Naive thymus-derived CD8-positive, alpha-beta T cell (primary cell): ENCODE results near the gene SUCLA2. TPM values are rescaled to one million over a fixed set of nuclear protein-coding genes. Genes with fewer than 3 reads are reported as not detected.
"Not testable (repeated sequence)": the region's sequence is repeated elsewhere in the genome, so short reads cannot be mapped to it uniquely, and the experiment has no call there.

ENCODE experiments used
- ATAC-seq, 2 donors: fragments of 150-1000 bp; cut with Tn5 transposase in 1 of 2; sonication (Bioruptor Pico), chemical (Tn5 transposase) in 1 of 2; 1 replicate in 1 of 2; 2 replicates in 1 of 2; pipeline ENCODE4 v1.10.0; 2021; ENCODE audit warnings: mild to moderate bottlenecking in 2 of 2, moderate library complexity in 2 of 2
- POLR2A ChIA-PET: fragments of 350-600 bp; sonication (Branson Sonifier 250); formaldehyde crosslinking; loops from one replicate; lab custom pipeline; 2021; ENCODE audit warnings: antibody characterized with exemption; lab: Charles Lee
- DNase-seq, 10 donors: peaks; one replicate each; pipeline versions ENCODE4 v3.0.0 to v3.0.0-alpha.2; 2020 to 2022
- H3K27ac Mint-ChIP-seq, 10 donors: one replicate each; pipeline ENCODE4 v1.8.0; 2020 to 2022; ENCODE audit warnings: mild to moderate bottlenecking in 10 of 10, mixed read lengths in 10 of 10, moderate library complexity in 4 of 10, inconsistent platforms in 1 of 10
- H3K27me3 Mint-ChIP-seq, 5 donors: one replicate each; pipeline ENCODE4 v1.8.0; 2021 to 2022; ENCODE audit warnings: mixed read lengths in 5 of 5
- H3K36me3 Mint-ChIP-seq, 3 donors: one replicate each; pipeline ENCODE4 v1.8.0; 2020 to 2022; ENCODE audit warnings: mixed read lengths in 3 of 3, mild to moderate bottlenecking in 2 of 3, inconsistent platforms in 1 of 3
- H3K4me1 Mint-ChIP-seq, 4 donors: one replicate each; pipeline ENCODE4 v1.8.0; 2021 to 2022; ENCODE audit warnings: mixed read lengths in 4 of 4
- H3K4me3 Mint-ChIP-seq, 10 donors: one replicate each; pipeline ENCODE4 v1.8.0; 2020 to 2022; ENCODE audit warnings: mild to moderate bottlenecking in 10 of 10, mixed read lengths in 10 of 10, moderate library complexity in 6 of 10, inconsistent platforms in 1 of 10
- H3K9me3 Mint-ChIP-seq, 9 donors: one replicate each; pipeline ENCODE4 v1.8.0; 2020 to 2022; ENCODE audit warnings: mixed read lengths in 9 of 9, mild to moderate bottlenecking in 3 of 9, inconsistent platforms in 1 of 9, moderate library complexity in 1 of 9
- polyA plus RNA-seq, 3 donors: library from polyadenylated mRNA; unstranded; fragments of 300-500 nt; fragmentation: Illumina TruSeq; gene quantifications; one replicate each; pipeline ENCODE4 v1.2.3, GENCODE V29; 2021
- total RNA-seq, 8 experiments: library from RNA in 2 of 8; stranded (reverse) in 2 of 8; gene quantifications; one replicate each; pipeline ENCODE4 v1.2.3 and lab custom pipeline; 2021 to 2026

Gene SUCLA2
- total and polyA plus RNA-seq, 5 experiments from 2014 or later, result 14.5 to 33.4 (median 31.8) TPM

- Mint-ChIP-seq H3K36me3 (peaks cover 5 to 86% (median 38%) of the 10 kb centered on the region in 3 donors), H3K9me3 (no peaks in the 10 kb centered on the region), H3K4me1 (peaks cover 3 to 16% (median 10%) of the 10 kb centered on the region in 4 donors), H3K27ac (no peak overlapping the region), H3K27me3 (no peaks in the 10 kb centered on the region), H3K4me3 (no peak overlapping the region)
- DNase-seq (no peak), ATAC-seq (no peak)
- POLR2A ChIA-PET, result no interaction called here
Observed at GRCh38 chr13:47990427-47990826, 10.6 kb downstream of the SUCLA2 start.

- Mint-ChIP-seq H3K36me3 (peaks cover 0 to 68% (median 59%) of the 10 kb centered on the region in 3 donors), H3K9me3 (peaks cover 0 to 1% (median 0%) of the 10 kb centered on the region in 9 donors), H3K27ac (no peak overlapping the region), H3K27me3 (no peaks in the 10 kb centered on the region), H3K4me3 (no peak overlapping the region), H3K4me1 (no peaks in the 10 kb centered on the region)
- ATAC-seq (no peak), DNase-seq (no peak)
- POLR2A ChIA-PET, result no interaction called here
Observed at GRCh38 chr13:47983070-47983469, 18.0 kb downstream of the SUCLA2 start.

- Mint-ChIP-seq H3K27ac (peak overlapping the region in 1 of 10 donors; percentile 11), H3K9me3 (peaks cover 0 to 21% (median 4%) of the 10 kb centered on the region in 9 donors), H3K27me3 (no peaks in the 10 kb centered on the region), H3K4me1 (peaks cover 0 to 3% (median 0%) of the 10 kb centered on the region in 4 donors), H3K4me3 (no peak overlapping the region), H3K36me3 (peaks cover 15 to 75% (median 70%) of the 10 kb centered on the region in 3 donors)
- POLR2A ChIA-PET, result no interaction called here
- no peak for ATAC-seq
- no peak for DNase-seq
Observed at GRCh38 chr13:47976325-47976724, 24.7 kb downstream of the SUCLA2 start.

- ATAC-seq (no peak), DNase-seq (no peak)
- Mint-ChIP-seq H3K4me1 (no peaks in the 10 kb centered on the region), H3K27me3 (no peaks in the 10 kb centered on the region), H3K9me3 (peaks cover 1 to 9% (median 4%) of the 10 kb centered on the region in 9 donors), H3K27ac (no peak overlapping the region), H3K36me3 (peaks cover 26 to 86% (median 53%) of the 10 kb centered on the region in 3 donors), H3K4me3 (no peak overlapping the region)
- POLR2A ChIA-PET, result no interaction called here
Observed at GRCh38 chr13:47964863-47965262, 36.2 kb downstream of the SUCLA2 start.

GRCh38 chr13:47962237-47962636, 38.8 kb downstream of the SUCLA2 start:
- H3K4me1 Mint-ChIP-seq, result no peaks in the 10 kb centered on the region
- peaks cover 6 to 35% (median 14%) of the 10 kb centered on the region in 9 donors for H3K9me3 Mint-ChIP-seq
- no peak overlapping the region for H3K4me3 Mint-ChIP-seq
- POLR2A ChIA-PET, result no interaction called here
- ATAC-seq, result no peak
- H3K27ac Mint-ChIP-seq, result no peak overlapping the region
- H3K27me3 Mint-ChIP-seq, result no peaks in the 10 kb centered on the region
- no peak for DNase-seq
- peaks cover 47 to 89% (median 72%) of the 10 kb centered on the region in 3 donors for H3K36me3 Mint-ChIP-seq

- Mint-ChIP-seq H3K9me3 (peaks cover 12 to 48% (median 28%) of the 10 kb centered on the region in 9 donors), H3K27ac (no peak overlapping the region), H3K4me3 (no peak overlapping the region), H3K36me3 (peaks cover 58 to 97% (median 79%) of the 10 kb centered on the region in 3 donors), H3K4me1 (peaks cover 0 to 2% (median 0%) of the 10 kb centered on the region in 4 donors), H3K27me3 (no peaks in the 10 kb centered on the region)
- no peak for ATAC-seq
- DNase-seq, result no peak
- POLR2A ChIA-PET, result no interaction called here
Observed at GRCh38 chr13:47959468-47960247, 41.4 kb downstream of the SUCLA2 start.

GRCh38 chr13:47957073-47957472, 44.0 kb downstream of the SUCLA2 start:
- Mint-ChIP-seq H3K4me1 (peaks cover 0 to 5% (median 2%) of the 10 kb centered on the region in 4 donors), H3K4me3 (no peak overlapping the region), H3K9me3 (peaks cover 12 to 48% (median 28%) of the 10 kb centered on the region in 9 donors), H3K27me3 (no peaks in the 10 kb centered on the region), H3K36me3 (peaks cover 56 to 95% (median 80%) of the 10 kb centered on the region in 3 donors), H3K27ac (no peak overlapping the region)
- ATAC-seq (no peak), DNase-seq (no peak)
- POLR2A ChIA-PET, result no interaction called here

GRCh38 chr13:47955836-47956235, 45.2 kb downstream of the SUCLA2 start:
- H3K4me1 Mint-ChIP-seq, result peaks cover 0 to 11% (median 5%) of the 10 kb centered on the region in 4 donors

GRCh38 chr13:47949799-47950198, 51.3 kb downstream of the SUCLA2 start:
- Mint-ChIP-seq H3K36me3 (peaks cover 29 to 89% (median 38%) of the 10 kb centered on the region in 3 donors), H3K27me3 (no peaks in the 10 kb centered on the region), H3K4me3 (no peak overlapping the region), H3K4me1 (peaks cover 0 to 11% (median 6%) of the 10 kb centered on the region in 4 donors), H3K9me3 (no peaks in the 10 kb centered on the region), H3K27ac (no peak overlapping the region)
- DNase-seq (no peak), ATAC-seq (no peak)
- POLR2A ChIA-PET, result no interaction called here

More at GRCh38 chr13:47955836-47956235, 45.2 kb downstream of the SUCLA2 start:
- Mint-ChIP-seq H3K4me3 (no peak overlapping the region), H3K36me3 (peaks cover 61 to 97% (median 75%) of the 10 kb centered on the region in 3 donors), H3K27ac (peak overlapping the region in 1 of 10 donors; percentile 13), H3K9me3 (peaks cover 12 to 48% (median 28%) of the 10 kb centered on the region in 9 donors), H3K27me3 (no peaks in the 10 kb centered on the region)
- DNase-seq (no peak), ATAC-seq (no peak)
- POLR2A ChIA-PET, result no interaction called here

GRCh38 chr13:47945738-47946137, 55.3 kb downstream of the SUCLA2 start:
- Mint-ChIP-seq H3K4me1 (peaks cover 0 to 4% (median 0%) of the 10 kb centered on the region in 4 donors), H3K9me3 (no peaks in the 10 kb centered on the region), H3K4me3 (no peak overlapping the region), H3K27me3 (no peaks in the 10 kb centered on the region), H3K27ac (no peak overlapping the region), H3K36me3 (peaks cover 20 to 87% (median 51%) of the 10 kb centered on the region in 3 donors)
- ATAC-seq (no peak), DNase-seq (no peak)
- POLR2A ChIA-PET, result no interaction called here

GRCh38 chr13:47945146-47945545, 55.9 kb downstream of the SUCLA2 start:
- H3K4me3 Mint-ChIP-seq, POLR2A ChIA-PET, H3K4me1 Mint-ChIP-seq, DNase-seq, H3K27me3 Mint-ChIP-seq, H3K9me3 Mint-ChIP-seq, ATAC-seq, H3K27ac Mint-ChIP-seq: not testable (repeated sequence)
- peaks cover 20 to 84% (median 55%) of the 10 kb centered on the region in 3 donors for H3K36me3 Mint-ChIP-seq

GRCh38 chr13:47934371-47934770, 66.7 kb downstream of the SUCLA2 start:
- DNase-seq (no peak), ATAC-seq (no peak)
- peaks cover 0 to 7% (median 2%) of the 10 kb centered on the region in 4 donors for H3K4me1 Mint-ChIP-seq
- H3K27me3 Mint-ChIP-seq, result no peaks in the 10 kb centered on the region
- H3K27ac Mint-ChIP-seq, result no peak overlapping the region
- H3K36me3 Mint-ChIP-seq, result peaks cover 16 to 30% (median 29%) of the 10 kb centered on the region in 3 donors
- H3K4me3 Mint-ChIP-seq, result no peak overlapping the region
- POLR2A ChIA-PET, result no interaction called here
- H3K9me3 Mint-ChIP-seq, result peaks cover 0 to 11% (median 2%) of the 10 kb centered on the region in 9 donors
